Mesodermal cell (in vitro differentiated cells): ENCODE results near the gene MBLAC1.
"Not testable (repeated sequence)": the region's sequence is repeated elsewhere in the genome, so short reads cannot be mapped to it uniquely, and the experiment has no call there.

Source experiments
- H3K27ac ChIP-seq: 2 replicates; pipeline ENCODE4 v1.7.0; 2013; ENCODE audit warnings: mild to moderate bottlenecking, low read depth, low read length, moderate library complexity; ENCODE audit not compliant: severe bottlenecking
- H3K36me3 ChIP-seq: 2 replicates; pipeline ENCODE4 v1.7.1; 2013; ENCODE audit warnings: mild to moderate bottlenecking, low read length, moderate library complexity; ENCODE audit not compliant: control insufficient read depth, insufficient read depth
- H3K4me1 ChIP-seq: one replicate; pipeline ENCODE4 v1.7.1; 2013; ENCODE audit warnings: mild to moderate bottlenecking, low read length; ENCODE audit not compliant: insufficient read depth, control insufficient read depth, poor library complexity, severe bottlenecking
- H3K4me3 ChIP-seq: 2 replicates; pipeline ENCODE4 v1.7.0; 2013; ENCODE audit warnings: low read length, control low read depth, mild to moderate bottlenecking; ENCODE audit not compliant: insufficient read depth, poor library complexity, severe bottlenecking; ENCODE audit errors: extremely low read depth
- H3K9me3 ChIP-seq: 2 replicates; pipeline ENCODE4 v1.7.1; 2013; ENCODE audit warnings: mild to moderate bottlenecking, low read length, moderate library complexity; ENCODE audit not compliant: control insufficient read depth
- WGBS, 2 experiments: methylation state at CpG; one replicate each; pipeline ENCODE4 v1.1.5; 2013; ENCODE audit warnings: missing lambda C conversion rate in 2 of 2; ENCODE audit not compliant: insufficient coverage in 2 of 2; 5-methylcytosine and 5-hydroxymethylcytosine counted together

The MBLAC1 gene

GRCh38 chr7:100141555-100141949 lies 14.8 kb downstream of the MBLAC1 start:
- no peak overlapping the region for H3K4me3 ChIP-seq
- H3K4me1 ChIP-seq, result no peaks in the 10 kb centered on the region
- H3K27ac ChIP-seq, result no peak overlapping the region
- H3K9me3 ChIP-seq, result no peaks in the 10 kb centered on the region
- 100% methylated on average over 1 of the region's 3 CpGs for WGBS, 2 experiments
- no peaks in the 10 kb centered on the region for H3K36me3 ChIP-seq

DNA sequence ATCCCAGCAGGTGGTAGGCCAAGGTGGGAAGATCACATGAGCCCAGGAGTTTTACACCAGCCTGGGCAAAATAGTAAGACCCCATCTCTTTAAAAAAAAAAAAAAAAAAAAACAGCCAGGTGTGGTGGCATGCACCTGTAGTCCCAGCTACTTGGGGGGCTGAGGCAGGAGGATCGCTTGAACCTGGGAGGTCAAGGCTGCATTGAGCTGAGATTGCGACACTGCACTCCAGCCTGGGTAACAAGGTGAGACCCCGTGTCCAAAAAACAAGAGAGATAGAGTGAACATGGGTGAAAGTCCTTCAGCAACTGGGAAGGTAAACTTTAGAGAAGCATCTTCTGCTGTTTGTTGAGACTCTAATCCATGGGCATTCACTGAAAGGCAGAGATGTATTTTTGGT lies 15.7 kb downstream of the MBLAC1 start:
- Histone ChIP-seq H3K27ac (no peak overlapping the region), H3K36me3 (no peaks in the 10 kb centered on the region), H3K9me3 (no peaks in the 10 kb centered on the region), H3K4me1 (no peaks in the 10 kb centered on the region), H3K4me3 (no peak overlapping the region)
- WGBS, 2 experiments, result 90 to 98% methylated on average over 3 of the region's 3 CpGs

DNA sequence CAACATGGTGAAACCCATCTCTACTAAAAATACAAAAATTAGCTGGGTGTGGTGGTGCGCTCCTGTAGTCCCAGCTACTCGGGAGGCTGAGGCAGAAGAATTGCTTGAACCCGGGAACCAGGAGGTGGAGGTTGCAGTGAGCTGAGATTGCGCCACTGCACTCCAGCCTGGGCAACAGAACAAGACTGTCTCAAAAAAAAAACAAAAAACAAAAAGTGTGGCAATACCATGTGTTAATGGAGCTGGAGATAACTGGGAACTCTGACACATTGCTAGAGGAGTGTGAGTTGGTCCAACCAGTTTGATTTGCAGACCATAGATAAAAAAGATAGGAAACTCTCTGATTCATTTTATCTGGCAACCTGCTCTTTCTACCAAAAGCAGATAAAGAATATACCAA lies 19.6 kb downstream of the MBLAC1 start:
- H3K27ac ChIP-seq, H3K4me1 ChIP-seq, H3K4me3 ChIP-seq, H3K36me3 ChIP-seq, H3K9me3 ChIP-seq: not testable (repeated sequence)
- 95% methylated on average over 3 of the region's 4 CpGs; no CpG with 5 or more reads in 1 of the 2 experiments for WGBS, 2 experiments

DNA sequence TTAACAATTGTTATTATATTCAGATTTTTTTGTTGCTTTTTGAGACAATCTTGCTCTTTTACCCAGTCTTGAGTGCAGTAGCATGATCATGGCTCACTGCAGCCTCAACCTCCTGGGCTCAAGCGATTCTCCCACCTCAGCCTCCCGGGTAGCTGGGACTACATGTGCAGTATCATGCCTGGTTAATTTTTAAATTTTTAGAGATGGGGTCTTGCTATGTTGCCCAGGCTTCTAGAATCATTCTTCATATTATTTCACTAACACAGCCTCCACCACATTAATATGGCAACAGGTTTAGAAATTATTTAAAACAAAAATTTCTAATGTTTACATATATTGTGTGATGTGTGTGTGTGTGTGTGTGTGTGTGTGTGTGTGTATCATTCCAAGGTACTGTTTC lies 20.5 kb downstream of the MBLAC1 start:
- Histone ChIP-seq H3K9me3 (no peaks in the 10 kb centered on the region), H3K4me1 (peaks cover 3% of the 10 kb centered on the region), H3K36me3 (peaks cover 7% of the 10 kb centered on the region), H3K4me3 (no peak overlapping the region), H3K27ac (no peak overlapping the region)
- no CpG with 5 or more reads among the region's 2 CpGs for WGBS, 2 experiments

- H3K27ac ChIP-seq, result peak overlapping the region; percentile 53
- H3K4me1 ChIP-seq, result peaks cover 3% of the 10 kb centered on the region
These were observed 21.4 kb downstream of the MBLAC1 start for GRCh38 chr7:100148225-100148558.

GRCh38 chr7:100148559-100149328 lies 22.0 kb downstream of the MBLAC1 start, which contains the start of gene LAMTOR4:
LAMTOR4 (plus strand) TSS chr7:100148918; CDS start chr7:100148973, 55 bp downstream.
- H3K4me1 ChIP-seq, result peaks cover 3% of the 10 kb centered on the region
- WGBS, 2 experiments, result 1% methylated on average over 18 to 27 of the region's 46 CpGs
- peak within 1 kb of the TSS; percentile 53 for H3K27ac ChIP-seq
- peak within 1 kb of the TSS; percentile 92 for H3K4me3 ChIP-seq
- no peaks in the 10 kb centered on the region for H3K9me3 ChIP-seq
- peaks cover 20% of the 10 kb centered on the region for H3K36me3 ChIP-seq

More at GRCh38 chr7:100148225-100148558, 21.4 kb downstream of the MBLAC1 start:
- Histone ChIP-seq H3K4me3 (peak overlapping the region; percentile 92), H3K36me3 (peaks cover 15% of the 10 kb centered on the region), H3K9me3 (no peaks in the 10 kb centered on the region)
- 81 to 96% methylated on average over 10 to 13 of the region's 14 CpGs for WGBS, 2 experiments

DNA sequence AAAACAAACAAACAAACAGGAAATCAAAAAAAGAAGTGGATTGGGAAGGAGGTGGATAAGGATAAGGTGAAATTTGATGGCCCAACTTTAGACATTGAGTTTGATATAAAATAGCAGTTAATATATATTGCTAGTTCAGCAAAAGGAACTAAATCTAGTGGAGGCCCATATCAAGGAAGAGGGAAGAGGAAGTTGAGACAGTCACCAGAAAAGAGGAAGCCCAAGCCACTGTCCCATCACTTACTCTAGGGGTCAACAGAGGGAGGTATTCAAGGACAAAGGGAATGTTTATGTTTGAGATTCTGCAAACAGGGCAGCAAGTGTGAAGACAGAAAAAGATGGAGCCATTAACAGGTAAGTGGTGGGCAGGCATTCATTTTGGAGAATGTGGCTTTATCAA lies 25.6 kb downstream of the MBLAC1 start:
- peaks cover 18% of the 10 kb centered on the region for H3K4me1 ChIP-seq
- no peak overlapping the region for H3K4me3 ChIP-seq
- peaks cover 54% of the 10 kb centered on the region for H3K36me3 ChIP-seq
- H3K27ac ChIP-seq, result no peak overlapping the region
- H3K9me3 ChIP-seq, result no peaks in the 10 kb centered on the region

GRCh38 chr7:100152937-100153666 lies 26.3 kb downstream of the MBLAC1 start:
- Histone ChIP-seq H3K36me3 (peaks cover 55% of the 10 kb centered on the region), H3K4me1 (peaks cover 18% of the 10 kb centered on the region), H3K9me3 (no peaks in the 10 kb centered on the region), H3K27ac (no peak overlapping the region), H3K4me3 (no peak overlapping the region)
- 91 to 95% methylated on average over 11 to 12 of the region's 18 CpGs for WGBS, 2 experiments

DNA sequence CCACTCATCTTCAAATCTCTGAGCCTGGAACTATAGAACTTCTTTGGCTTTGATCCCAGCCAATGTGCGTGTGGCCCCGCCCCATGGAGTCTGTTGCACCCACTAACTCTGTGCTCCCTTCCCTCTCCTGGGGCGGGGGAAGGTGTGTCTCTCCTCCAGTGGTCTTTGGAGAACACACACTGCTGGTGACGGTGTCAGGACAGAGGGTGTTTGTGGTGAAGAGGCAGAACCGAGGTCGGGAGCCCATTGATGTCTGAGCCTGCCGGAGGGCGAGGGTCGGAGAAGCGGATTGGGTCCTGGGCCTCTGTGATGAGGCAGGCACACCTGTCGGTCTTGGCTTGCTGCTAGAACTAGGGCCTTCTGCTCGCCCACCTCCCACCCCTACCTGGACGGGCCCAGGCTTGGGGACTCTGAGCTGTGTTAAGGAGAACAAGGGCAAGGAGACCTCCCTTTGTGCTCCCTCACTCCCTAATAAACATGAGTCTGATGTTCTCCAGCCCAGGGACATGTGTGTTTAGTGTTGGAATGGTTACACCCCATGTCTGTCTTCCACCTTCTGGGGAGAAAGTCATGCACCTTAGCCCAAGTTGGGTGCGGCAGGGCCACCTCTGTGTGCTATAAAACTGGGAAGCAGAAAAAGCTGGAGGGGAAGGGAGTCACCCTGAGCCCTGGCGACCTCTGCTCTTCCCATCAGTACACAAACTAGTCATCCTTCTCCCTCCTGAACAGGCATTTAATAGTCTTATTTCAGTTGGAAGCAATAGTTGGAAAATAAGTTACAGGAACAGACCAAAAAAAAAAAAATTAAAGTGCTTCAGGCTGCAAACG lies 27.2 kb downstream of the MBLAC1 start:
- no peak overlapping the region for H3K27ac ChIP-seq
- WGBS, 2 experiments, result 89 to 94% methylated on average over 10 to 11 of the region's 16 CpGs

GRCh38 chr7:100154651-100155491 lies 28.1 kb downstream of the MBLAC1 start:
- WGBS, 2 experiments, result 84 to 86% methylated on average over 15 to 30 of the region's 30 CpGs
- no peak overlapping the region for H3K4me3 ChIP-seq
- H3K27ac ChIP-seq, result no peak overlapping the region
- H3K4me1 ChIP-seq, result peaks cover 15% of the 10 kb centered on the region
- H3K36me3 ChIP-seq, result peaks cover 55% of the 10 kb centered on the region
- H3K9me3 ChIP-seq, result no peaks in the 10 kb centered on the region

More for the DNA sequence above, 27.2 kb downstream of the MBLAC1 start:
- peaks cover 55% of the 10 kb centered on the region for H3K36me3 ChIP-seq
- no peaks in the 10 kb centered on the region for H3K9me3 ChIP-seq
- peaks cover 15% of the 10 kb centered on the region for H3K4me1 ChIP-seq
- no peak overlapping the region for H3K4me3 ChIP-seq
